ENCODE results near the gene TWF2.

Gene TWF2

DNA sequence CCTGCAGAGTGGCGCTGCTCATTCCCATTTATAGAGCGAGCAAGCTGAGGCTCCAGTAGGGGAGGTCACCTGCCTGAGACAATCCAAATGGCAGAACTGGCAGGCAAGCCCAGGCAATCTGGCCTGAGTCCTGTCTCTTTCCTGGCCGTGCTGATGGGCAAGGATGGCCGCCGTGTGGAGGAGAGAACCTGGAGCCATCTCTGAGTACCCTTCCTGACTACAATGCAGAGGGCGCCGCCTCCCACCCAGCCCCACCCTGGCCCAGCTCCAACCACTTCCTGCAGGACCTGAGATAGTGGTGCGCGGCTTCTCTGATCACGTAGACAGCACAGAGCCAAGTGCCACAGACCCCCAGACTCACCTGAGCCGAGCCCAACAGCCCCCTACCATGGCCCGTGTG is 20.5 kb downstream of the TWF2 start:
- Histone ChIP-seq H3K4me3 (ENCODE audit: low read length) (no peak overlapping the region), H3K4me2 (ENCODE audit: low read length) (no peak overlapping the region)

DNA sequence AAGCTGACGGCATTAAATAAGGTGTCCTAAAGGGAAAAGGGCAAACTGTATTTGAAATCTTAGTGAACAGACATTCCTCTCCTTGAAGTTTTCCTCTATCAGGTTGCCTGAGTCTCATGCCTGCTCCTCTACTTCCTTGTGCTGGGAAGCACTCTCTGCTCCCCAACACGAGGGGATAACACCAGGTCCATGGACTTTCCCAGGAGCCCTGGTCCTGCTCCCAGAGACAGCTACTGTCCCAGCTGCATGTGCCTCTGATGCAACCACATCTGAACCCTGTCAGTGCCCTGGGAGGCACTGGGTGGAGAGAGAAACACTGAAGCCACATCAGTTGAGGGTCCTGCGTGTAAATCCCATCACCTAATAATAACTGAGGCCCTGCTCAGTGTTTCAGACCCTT is 20.9 kb downstream of the TWF2 start:
- TF ChIP-seq, protein P1, sequence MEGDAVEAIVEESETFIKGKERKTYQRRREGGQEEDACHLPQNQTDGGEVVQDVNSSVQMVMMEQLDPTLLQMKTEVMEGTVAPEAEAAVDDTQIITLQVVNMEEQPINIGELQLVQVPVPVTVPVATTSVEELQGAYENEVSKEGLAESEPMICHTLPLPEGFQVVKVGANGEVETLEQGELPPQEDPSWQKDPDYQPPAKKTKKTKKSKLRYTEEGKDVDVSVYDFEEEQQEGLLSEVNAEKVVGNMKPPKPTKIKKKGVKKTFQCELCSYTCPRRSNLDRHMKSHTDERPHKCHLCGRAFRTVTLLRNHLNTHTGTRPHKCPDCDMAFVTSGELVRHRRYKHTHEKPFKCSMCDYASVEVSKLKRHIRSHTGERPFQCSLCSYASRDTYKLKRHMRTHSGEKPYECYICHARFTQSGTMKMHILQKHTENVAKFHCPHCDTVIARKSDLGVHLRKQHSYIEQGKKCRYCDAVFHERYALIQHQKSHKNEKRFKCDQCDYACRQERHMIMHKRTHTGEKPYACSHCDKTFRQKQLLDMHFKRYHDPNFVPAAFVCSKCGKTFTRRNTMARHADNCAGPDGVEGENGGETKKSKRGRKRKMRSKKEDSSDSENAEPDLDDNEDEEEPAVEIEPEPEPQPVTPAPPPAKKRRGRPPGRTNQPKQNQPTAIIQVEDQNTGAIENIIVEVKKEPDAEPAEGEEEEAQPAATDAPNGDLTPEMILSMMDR (IDR thresholded peaks at IDR 0.05; ENCODE audit: low read depth, low read length) = no peak
- TF ChIP-seq EZH2phosphoT487 (IDR thresholded peaks at IDR 0.05; ENCODE audit: low read depth) = no peak
- Histone ChIP-seq H4K20me1 (ENCODE audit: insufficient read depth, low read length) (peaks cover 32% of the 10 kb centered on the region), H3K9me3 (ENCODE audit: insufficient read depth, low read length) (no peaks in the 10 kb centered on the region), H3K9ac (ENCODE audit: low read length) (no peak overlapping the region), H3K36me3 (replicated peaks; ENCODE audit: low read depth, low read length) (peaks cover 53% of the 10 kb centered on the region), H3K27ac (ENCODE audit: low read length) (no peak overlapping the region), H3K4me2 (ENCODE audit: low read length) (no peak overlapping the region), H3K4me1 (ENCODE audit: low read length) (peaks cover 4% of the 10 kb centered on the region), H3K79me2 (ENCODE audit: low read length) (peaks cover 38% of the 10 kb centered on the region), H3K4me3 (ENCODE audit: low read length) (no peak overlapping the region), H3K27me3 (ENCODE audit: low read depth, low read length) (no peaks in the 10 kb centered on the region), H2AFZ (ENCODE audit: low read depth, low read length) (no peak overlapping the region)

More for the DNA sequence above, 20.5 kb downstream of the TWF2 start:
- TF ChIP-seq, protein P1 (IDR thresholded peaks at IDR 0.05; ENCODE audit: low read depth, low read length) = no peak
- no peak for TF ChIP-seq EZH2phosphoT487 (IDR thresholded peaks at IDR 0.05; ENCODE audit: low read depth)
- peaks cover 55% of the 10 kb centered on the region for H3K36me3 ChIP-seq (replicated peaks; ENCODE audit: low read depth, low read length)
- H2AFZ ChIP-seq (ENCODE audit: low read depth, low read length) = no peak overlapping the region
- H3K27me3 ChIP-seq (ENCODE audit: low read depth, low read length) = no peaks in the 10 kb centered on the region
- peaks cover 4% of the 10 kb centered on the region for H3K4me1 ChIP-seq (ENCODE audit: low read length)
- H3K9me3 ChIP-seq (ENCODE audit: insufficient read depth, low read length) = no peaks in the 10 kb centered on the region
- H4K20me1 ChIP-seq (ENCODE audit: insufficient read depth, low read length) = peaks cover 32% of the 10 kb centered on the region
- H3K9ac ChIP-seq (ENCODE audit: low read length) = no peak overlapping the region
- peaks cover 42% of the 10 kb centered on the region for H3K79me2 ChIP-seq (ENCODE audit: low read length)
- H3K27ac ChIP-seq (ENCODE audit: low read length) = no peak overlapping the region

DNA sequence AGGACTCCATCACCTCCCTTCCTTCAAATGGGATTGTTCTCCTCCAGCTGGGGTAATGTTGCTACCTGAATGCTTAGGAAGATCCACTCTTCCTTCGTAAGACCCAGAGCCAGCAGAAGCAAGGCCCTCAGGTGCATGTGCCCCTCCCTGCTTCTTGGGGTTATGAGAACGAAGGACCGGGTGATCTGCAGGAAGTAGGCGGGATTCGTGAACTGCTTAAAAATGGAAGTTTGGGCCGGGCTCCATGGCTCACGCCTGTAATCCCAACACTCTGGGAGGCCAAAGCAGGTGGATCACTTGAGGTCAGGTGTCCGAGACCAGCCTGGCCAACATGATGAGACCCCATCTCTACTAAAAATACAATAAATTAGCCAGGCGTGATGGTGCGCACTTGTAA is 21.6 kb downstream of the TWF2 start:
- peaks cover 4% of the 10 kb centered on the region for H3K4me1 ChIP-seq (ENCODE audit: low read length)
- no peak overlapping the region for H3K9ac ChIP-seq (ENCODE audit: low read length)

DNA sequence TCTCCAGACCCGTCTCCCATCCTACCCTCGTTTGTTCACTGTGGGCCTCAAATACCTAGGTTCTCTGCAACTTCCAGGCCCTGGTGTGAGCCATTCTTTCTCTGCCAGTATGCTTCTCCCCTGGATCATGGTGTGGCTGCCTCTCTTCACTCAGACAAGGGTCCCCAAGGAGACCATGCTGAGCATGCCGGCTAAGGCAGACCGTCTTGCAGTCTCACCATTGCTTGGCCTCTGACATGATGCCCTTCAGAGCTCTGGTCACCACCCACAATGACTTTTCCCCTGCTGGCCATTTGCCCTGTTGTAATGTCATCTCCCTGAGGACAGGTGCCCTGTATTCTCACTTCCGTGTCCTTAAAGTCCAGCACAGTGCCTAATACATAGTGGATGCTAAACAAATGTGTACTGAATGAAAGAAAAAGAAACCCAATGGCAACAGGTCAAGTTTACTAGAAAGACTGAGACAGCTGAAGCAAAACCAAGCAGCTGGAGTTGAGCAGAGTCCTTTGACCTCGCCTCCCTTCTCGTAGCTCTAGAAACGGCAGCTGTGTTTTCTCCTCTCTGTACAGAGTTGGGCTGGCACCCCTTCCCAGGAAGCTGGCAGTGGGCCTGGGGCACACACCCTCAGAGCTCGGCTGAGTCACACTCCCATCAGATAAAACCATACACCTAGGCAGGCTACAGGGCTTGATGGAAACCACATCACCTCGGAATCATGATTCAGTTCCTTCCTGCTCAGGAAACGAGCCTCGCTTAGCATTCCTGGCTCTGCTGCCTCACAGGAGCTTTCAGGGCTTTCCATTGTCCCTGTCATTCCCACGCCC is 22.2 kb downstream of the TWF2 start:
- Histone ChIP-seq H3K9ac (ENCODE audit: low read length) (no peak overlapping the region), H3K27me3 (ENCODE audit: low read depth, low read length) (no peaks in the 10 kb centered on the region), H3K9me3 (ENCODE audit: insufficient read depth, low read length) (no peaks in the 10 kb centered on the region), H2AFZ (ENCODE audit: low read depth, low read length) (no peak overlapping the region), H3K4me2 (ENCODE audit: low read length) (no peak overlapping the region), H4K20me1 (ENCODE audit: insufficient read depth, low read length) (peaks cover 26% of the 10 kb centered on the region), H3K27ac (ENCODE audit: low read length) (no peak overlapping the region), H3K79me2 (ENCODE audit: low read length) (peaks cover 26% of the 10 kb centered on the region), H3K4me3 (ENCODE audit: low read length) (no peak overlapping the region), H3K4me1 (ENCODE audit: low read length) (peaks cover 4% of the 10 kb centered on the region), H3K36me3 (replicated peaks; ENCODE audit: low read depth, low read length) (peaks cover 56% of the 10 kb centered on the region)
- TF ChIP-seq, protein P1 (IDR thresholded peaks at IDR 0.05; ENCODE audit: low read depth, low read length) = no peak
- TF ChIP-seq EZH2phosphoT487 (IDR thresholded peaks at IDR 0.05; ENCODE audit: low read depth) = no peak

More for the DNA sequence above, 21.6 kb downstream of the TWF2 start:
- TF ChIP-seq EZH2phosphoT487 (IDR thresholded peaks at IDR 0.05; ENCODE audit: low read depth) = no peak
- TF ChIP-seq, protein P1 (IDR thresholded peaks at IDR 0.05; ENCODE audit: low read depth, low read length) = no peak
- H3K79me2 ChIP-seq (ENCODE audit: low read length) = peaks cover 32% of the 10 kb centered on the region
- H2AFZ ChIP-seq (ENCODE audit: low read depth, low read length) = no peak overlapping the region
- H3K4me3 ChIP-seq (ENCODE audit: low read length) = no peak overlapping the region
- no peak overlapping the region for H3K27ac ChIP-seq (ENCODE audit: low read length)
- peaks cover 32% of the 10 kb centered on the region for H4K20me1 ChIP-seq (ENCODE audit: insufficient read depth, low read length)
- peaks cover 55% of the 10 kb centered on the region for H3K36me3 ChIP-seq (replicated peaks; ENCODE audit: low read depth, low read length)
- H3K4me2 ChIP-seq (ENCODE audit: low read length) = no peak overlapping the region
- H3K27me3 ChIP-seq (ENCODE audit: low read depth, low read length) = no peaks in the 10 kb centered on the region
- H3K9me3 ChIP-seq (ENCODE audit: insufficient read depth, low read length) = no peaks in the 10 kb centered on the region

Data from OCI-LY3 (cell line).